Activated CD8-positive, alpha-beta memory T cell treated with anti-CD3 and anti-CD28 coated beads, Interleukin-2, amount 10 ng/mL, durations not matched to agents 7 days and 5 days (primary cell): ENCODE data around the gene LY6G5C. TPM values are rescaled to one million over a fixed set of nuclear protein-coding genes. Genes with fewer than 3 reads are reported as not detected.
"Not testable (repeated sequence)": the region's sequence is repeated elsewhere in the genome, so short reads cannot be mapped to it uniquely, and the experiment has no call there.

Experiments used
- ATAC-seq: fragments of 150-1000 bp; cut with Tn5 transposase; one replicate; pipeline ENCODE4 v1.10.0; 2021; ENCODE audit warnings: moderate library complexity
- CTCF ChIA-PET: fragments of 350-600 bp; sonication (Branson Sonifier 250); formaldehyde crosslinking; loops from one replicate; lab custom pipeline; 2021; ENCODE audit warnings: antibody characterized with exemption; lab: Charles Lee
- DNase-seq: peaks from one replicate; pipeline ENCODE4 v3.0.0-alpha.2; 2020
- H3K27ac Mint-ChIP-seq: one replicate; pipeline ENCODE4 v1.8.0; 2021; ENCODE audit warnings: mild to moderate bottlenecking, mixed read lengths
- H3K27me3 Mint-ChIP-seq: one replicate; pipeline ENCODE4 v1.8.0; 2021; ENCODE audit warnings: mixed read lengths
- H3K36me3 Mint-ChIP-seq: one replicate; pipeline ENCODE4 v1.8.0; 2021; ENCODE audit warnings: mild to moderate bottlenecking, mixed read lengths
- H3K4me1 Mint-ChIP-seq: one replicate; pipeline ENCODE4 v1.8.0; 2021; ENCODE audit warnings: mixed read lengths
- H3K4me3 Mint-ChIP-seq: one replicate; pipeline ENCODE4 v1.8.0; 2021; ENCODE audit warnings: mild to moderate bottlenecking, moderate library complexity, mixed read lengths
- H3K9me3 Mint-ChIP-seq: one replicate; pipeline ENCODE4 v1.8.0; 2022; ENCODE audit warnings: low read depth, mixed read lengths
- total RNA-seq, 2 experiments: library from RNA; stranded (reverse); gene quantifications; one replicate each; pipeline ENCODE4 v1.2.3, GENCODE V29; 2021

LY6G5C gene
- total RNA-seq, 2 experiments from 2014 or later = 2.6 to 3.8 TPM

- DNase-seq (no peak), ATAC-seq (no peak)
- H3K4me1 Mint-ChIP-seq = peaks cover 16% of the 10 kb centered on the region
- no peak overlapping the region for H3K27ac Mint-ChIP-seq
- H3K9me3 Mint-ChIP-seq = no peaks in the 10 kb centered on the region
- CTCF ChIA-PET = interaction anchor here (0.9 to 1.3 kb wide), 2 partner anchors 19 kb away, joined by 3 to 5 read pairs; no protein-coding TSS in a partner anchor
- H3K27me3 Mint-ChIP-seq = peaks cover 7% of the 10 kb centered on the region
- no peak overlapping the region for H3K4me3 Mint-ChIP-seq
- H3K36me3 Mint-ChIP-seq = no peaks in the 10 kb centered on the region
Observed at GRCh38 chr6:31710523-31711219, 29.8 kb upstream of the LY6G5C start.

DNA sequence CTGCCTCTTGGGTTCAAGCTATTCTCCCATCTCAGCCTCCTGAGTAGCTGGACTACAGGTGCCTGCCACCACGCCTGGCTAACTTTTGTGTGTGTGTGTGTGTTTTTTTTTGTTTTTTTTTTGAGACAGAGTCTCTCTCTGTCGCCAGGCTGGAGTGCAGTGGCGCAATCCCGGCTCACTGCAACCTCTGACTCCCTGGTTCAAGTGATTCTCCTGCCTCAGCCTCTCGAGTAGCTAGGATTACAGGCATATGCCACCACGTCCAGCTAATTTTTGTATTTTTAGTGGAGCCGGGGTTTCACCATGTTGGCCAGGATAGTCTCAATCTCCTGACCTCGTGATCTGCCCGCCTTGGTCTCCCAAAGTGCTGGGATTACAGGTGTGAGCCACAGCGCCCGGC is 28.3 kb upstream of the LY6G5C start:
- H3K27ac Mint-ChIP-seq, H3K9me3 Mint-ChIP-seq, H3K27me3 Mint-ChIP-seq, H3K36me3 Mint-ChIP-seq, DNase-seq, ATAC-seq, H3K4me3 Mint-ChIP-seq: not testable (repeated sequence)
- CTCF ChIA-PET = interaction anchor here (0.7 to 1.2 kb wide), 4 partner anchors 29 to 121 kb away, joined by 3 to 6 read pairs (median 4); no protein-coding TSS in a partner anchor
- peaks cover 16% of the 10 kb centered on the region for H3K4me1 Mint-ChIP-seq

- H3K4me1 Mint-ChIP-seq = peaks cover 23% of the 10 kb centered on the region
- H3K9me3 Mint-ChIP-seq = no peaks in the 10 kb centered on the region
- CTCF ChIA-PET = interaction anchor here (0.7 to 1.4 kb wide), 4 partner anchors 22 to 122 kb away, joined by 3 to 6 read pairs (median 4); no protein-coding TSS in a partner anchor
- peaks cover 1% of the 10 kb centered on the region for H3K27me3 Mint-ChIP-seq
- no peak overlapping the region for H3K27ac Mint-ChIP-seq
- H3K36me3 Mint-ChIP-seq = no peaks in the 10 kb centered on the region
- no peak for DNase-seq
- no peak for ATAC-seq
- no peak overlapping the region for H3K4me3 Mint-ChIP-seq
Observed at GRCh38 chr6:31708224-31708623, 27.4 kb upstream of the LY6G5C start.

DNA sequence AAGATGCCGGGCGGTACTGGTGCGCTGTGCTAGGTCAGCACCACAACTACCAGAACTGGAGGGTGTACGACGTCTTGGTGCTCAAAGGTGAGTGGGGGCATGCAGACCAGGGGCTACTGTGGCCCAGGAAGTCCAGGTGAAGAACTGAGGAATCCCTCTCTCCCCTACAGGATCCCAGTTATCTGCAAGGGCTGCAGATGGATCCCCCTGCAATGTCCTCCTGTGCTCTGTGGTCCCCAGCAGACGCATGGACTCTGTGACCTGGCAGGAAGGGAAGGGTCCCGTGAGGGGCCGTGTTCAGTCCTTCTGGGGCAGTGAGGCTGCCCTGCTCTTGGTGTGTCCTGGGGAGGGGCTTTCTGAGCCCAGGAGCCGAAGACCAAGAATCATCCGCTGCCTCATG is 26.8 kb upstream of the LY6G5C start:
- Mint-ChIP-seq H3K36me3 (no peaks in the 10 kb centered on the region), H3K27ac (no peak overlapping the region), H3K27me3 (no peaks in the 10 kb centered on the region), H3K9me3 (no peaks in the 10 kb centered on the region), H3K4me3 (no peak overlapping the region), H3K4me1 (peaks cover 23% of the 10 kb centered on the region)
- DNase-seq = no peak
- no peak for ATAC-seq
- CTCF ChIA-PET = interaction anchor here (1.4 kb wide), 1 partner anchor 22 kb away, joined by 3 read pairs; no protein-coding TSS in a partner anchor

GRCh38 chr6:31706599-31706998 is 25.7 kb upstream of the LY6G5C start, which contains the start of gene LY6G6F:
Gene LY6G6F, plus strand, starts transcription at chr6:31706866. Its CDS starts 41 bp downstream, at chr6:31706907.
- no peak within 1 kb of the TSS for H3K4me3 Mint-ChIP-seq
- CTCF ChIA-PET = interaction anchor here (0.8 to 1.2 kb wide), 2 partner anchors 32 to 63 kb away, joined by 3 to 6 read pairs; no protein-coding TSS in a partner anchor
- DNase-seq (no peak), ATAC-seq (no peak)
- no peaks in the 10 kb centered on the region for H3K36me3 Mint-ChIP-seq
- peaks cover 28% of the 10 kb centered on the region for H3K4me1 Mint-ChIP-seq
- no peaks in the 10 kb centered on the region for H3K9me3 Mint-ChIP-seq
- H3K27ac Mint-ChIP-seq = no peak within 1 kb of the TSS
- no peaks in the 10 kb centered on the region for H3K27me3 Mint-ChIP-seq

GRCh38 chr6:31705931-31706330 is 25.1 kb upstream of the LY6G5C start:
- Mint-ChIP-seq H3K27me3 (no peaks in the 10 kb centered on the region), H3K9me3 (no peaks in the 10 kb centered on the region), H3K4me3 (no peak overlapping the region), H3K27ac (no peak overlapping the region), H3K4me1 (peaks cover 28% of the 10 kb centered on the region), H3K36me3 (peaks cover 3% of the 10 kb centered on the region)
- ATAC-seq = no peak
- CTCF ChIA-PET = interaction anchor here (0.8 to 1.2 kb wide), 2 partner anchors 33 to 64 kb away, joined by 3 to 6 read pairs; no protein-coding TSS in a partner anchor
- DNase-seq = no peak

- Mint-ChIP-seq H3K36me3 (peaks cover 11% of the 10 kb centered on the region), H3K27me3 (no peaks in the 10 kb centered on the region), H3K4me1 (peaks cover 32% of the 10 kb centered on the region), H3K9me3 (no peaks in the 10 kb centered on the region), H3K27ac (peak within 1 kb of the TSS; percentile 98), H3K4me3 (peak within 1 kb of the TSS; percentile 100)
- CTCF ChIA-PET = interaction anchor here (0.6 to 3.3 kb wide), 19 partner anchors 9 to 162 kb away, joined by 3 to 15 read pairs (median 4); partner anchors contain the start of genes CLIC1, DDX39B, HSPA1B and LY6G5C
- ATAC-seq (peak; percentile 96), DNase-seq (peak; percentile 99)
Observed at GRCh38 chr6:31702819-31703716, 22.2 kb upstream of the LY6G5C start, which contains the start of gene ABHD16A. Gene ABHD16A, minus strand, starts transcription at chr6:31703324. Its CDS starts 43 bp downstream, at chr6:31703281.

DNA sequence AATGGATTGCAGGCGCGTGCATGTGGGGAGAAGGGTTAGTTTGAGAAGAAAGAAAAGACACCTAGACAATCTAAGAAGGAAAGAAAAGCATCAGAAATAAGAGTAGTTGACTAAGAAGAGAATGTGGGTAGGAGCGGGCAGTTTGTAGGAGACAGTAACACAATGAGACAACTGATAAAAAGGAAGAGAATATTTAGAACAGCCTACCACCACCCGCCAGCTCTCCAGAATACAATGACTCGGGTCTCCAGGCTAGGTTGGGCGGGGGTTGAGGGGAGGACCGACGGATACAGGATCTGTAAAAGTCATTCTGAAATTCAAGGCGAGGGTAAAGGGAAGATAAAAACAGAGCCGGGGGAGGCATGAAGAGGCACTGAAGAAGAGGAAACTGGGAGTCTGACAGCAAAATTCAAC is 21.5 kb upstream of the LY6G5C start:
- CTCF ChIA-PET = interaction anchor here (1.0 to 3.3 kb wide), 8 partner anchors 9 to 161 kb away, joined by 3 to 15 read pairs (median 5); partner anchors contain the start of genes CLIC1, DDX39B and LY6G5C
- no peaks in the 10 kb centered on the region for H3K9me3 Mint-ChIP-seq
- no peaks in the 10 kb centered on the region for H3K27me3 Mint-ChIP-seq
- H3K27ac Mint-ChIP-seq = peak overlapping the region; percentile 98
- H3K4me3 Mint-ChIP-seq = peak overlapping the region; percentile 100
- H3K36me3 Mint-ChIP-seq = peaks cover 15% of the 10 kb centered on the region
- ATAC-seq (no peak), DNase-seq (no peak)
- peaks cover 37% of the 10 kb centered on the region for H3K4me1 Mint-ChIP-seq

GRCh38 chr6:31701666-31702404 is 21.0 kb upstream of the LY6G5C start:
- Mint-ChIP-seq H3K4me3 (peak overlapping the region; percentile 100), H3K27me3 (no peaks in the 10 kb centered on the region), H3K4me1 (peaks cover 39% of the 10 kb centered on the region), H3K36me3 (peaks cover 21% of the 10 kb centered on the region), H3K27ac (peak overlapping the region; percentile 98), H3K9me3 (no peaks in the 10 kb centered on the region)
- DNase-seq (no peak), ATAC-seq (no peak)
- CTCF ChIA-PET = interaction anchor here (1.0 to 3.3 kb wide), 4 partner anchors 21 to 128 kb away, joined by 4 to 15 read pairs (median 5); partner anchors contain the start of genes CLIC1 and LY6G5C

DNA sequence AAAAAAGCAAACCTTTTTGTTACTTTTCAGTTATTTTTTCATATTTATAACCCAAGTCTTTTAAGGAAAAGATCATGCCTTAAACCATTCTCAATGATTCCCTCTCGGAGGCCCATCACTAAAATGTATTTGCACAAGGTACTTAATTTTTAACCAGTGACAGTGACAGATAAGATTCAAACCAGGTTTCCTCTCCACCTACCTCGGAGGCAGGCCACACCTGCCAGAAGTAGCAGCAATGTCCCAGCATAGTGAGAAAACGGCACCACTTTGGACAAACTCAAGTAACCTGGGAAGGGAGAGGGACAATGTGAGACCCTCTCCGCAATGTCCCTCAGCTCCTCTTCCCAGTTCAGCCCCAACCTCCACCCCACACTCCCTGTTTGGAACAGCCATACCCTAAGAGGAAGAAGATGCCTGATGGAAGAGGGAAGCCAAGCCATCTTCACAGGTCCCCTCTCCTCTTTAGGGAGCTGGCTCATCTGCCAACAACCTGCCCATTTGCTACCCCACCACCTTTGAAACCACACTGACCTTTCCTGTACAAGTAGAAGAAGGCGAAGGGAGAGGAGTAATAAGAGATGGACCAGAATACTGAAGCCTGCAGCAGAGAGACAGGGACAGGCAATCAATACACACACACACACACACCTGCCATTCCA is 20.0 kb upstream of the LY6G5C start:
- Mint-ChIP-seq H3K4me3 (peak overlapping the region; percentile 19), H3K36me3 (peaks cover 25% of the 10 kb centered on the region), H3K27ac (peak overlapping the region; percentile 50), H3K27me3 (no peaks in the 10 kb centered on the region), H3K9me3 (no peaks in the 10 kb centered on the region), H3K4me1 (peaks cover 39% of the 10 kb centered on the region)
- no peak for DNase-seq
- no peak for ATAC-seq
- CTCF ChIA-PET = interaction anchor here (1.6 kb wide), 1 partner anchor 20 kb away, joined by 4 read pairs; the partner anchor contains the start of gene LY6G5C

- H3K27me3 Mint-ChIP-seq = no peaks in the 10 kb centered on the region
- DNase-seq (no peak), ATAC-seq (peak; percentile 37)
- H3K36me3 Mint-ChIP-seq = peaks cover 30% of the 10 kb centered on the region
- no peak overlapping the region for H3K4me3 Mint-ChIP-seq
- CTCF ChIA-PET = no interaction called here
- peaks cover 31% of the 10 kb centered on the region for H3K4me1 Mint-ChIP-seq
- H3K9me3 Mint-ChIP-seq = no peaks in the 10 kb centered on the region
- peak overlapping the region; percentile 69 for H3K27ac Mint-ChIP-seq
Observed at GRCh38 chr6:31697555-31697954, 16.7 kb upstream of the LY6G5C start.

GRCh38 chr6:31693535-31693934 is 12.7 kb upstream of the LY6G5C start:
- CTCF ChIA-PET = interaction anchor here (1.2 to 1.6 kb wide), 2 partner anchors 10 to 45 kb away, joined by 3 to 4 read pairs; partner anchors contain the start of gene ABHD16A
- H3K36me3 Mint-ChIP-seq = peaks cover 28% of the 10 kb centered on the region
- no peak overlapping the region for H3K27ac Mint-ChIP-seq
- no peaks in the 10 kb centered on the region for H3K9me3 Mint-ChIP-seq
- DNase-seq (no peak), ATAC-seq (no peak)
- H3K27me3 Mint-ChIP-seq = no peaks in the 10 kb centered on the region
- peaks cover 8% of the 10 kb centered on the region for H3K4me1 Mint-ChIP-seq
- H3K4me3 Mint-ChIP-seq = no peak overlapping the region
